ENCODE measurements around the gene MLN.

The MLN gene, protein sequence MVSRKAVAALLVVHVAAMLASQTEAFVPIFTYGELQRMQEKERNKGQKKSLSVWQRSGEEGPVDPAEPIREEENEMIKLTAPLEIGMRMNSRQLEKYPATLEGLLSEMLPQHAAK

DNA sequence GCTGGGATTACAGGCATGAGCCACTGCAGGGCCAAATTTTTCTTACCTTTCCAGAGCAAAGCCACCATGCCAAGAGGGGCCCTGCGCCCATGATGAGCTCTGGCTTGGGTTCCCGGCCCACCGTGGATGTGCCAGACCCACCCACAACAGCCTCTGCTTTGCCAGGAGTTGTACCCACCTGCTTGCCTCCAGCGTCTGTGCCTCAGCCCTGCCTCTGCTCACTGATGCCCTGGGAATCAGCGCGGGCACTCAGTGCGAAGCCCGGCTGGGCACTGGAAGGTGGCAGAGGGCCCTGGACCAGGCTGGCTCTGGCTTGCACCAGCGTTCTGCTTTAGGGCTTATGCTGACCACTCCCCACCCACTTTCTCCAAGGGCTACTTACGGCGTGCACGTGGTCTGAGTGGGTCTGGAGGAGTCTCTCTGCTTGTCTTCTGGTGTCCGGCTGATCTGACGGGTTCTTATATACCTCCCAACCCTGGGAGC lies at the start of gene MLN:
MLN (minus strand) TSS at position 433 of the 483 bp plus-strand sequence. CDS start 2,840 bp downstream, outside the sequence.
- no peaks in the 10 kb centered on the region for H4K20me1 ChIP-seq (ENCODE audit: control insufficient read depth, insufficient read depth, low read depth, low read length)
- no peak within 1 kb of the TSS for H3K27ac ChIP-seq (ENCODE audit: low read depth, low read length)
- H3F3A ChIP-seq (ENCODE audit: control insufficient read depth, insufficient read depth), result no peaks in the 10 kb centered on the region
- H3K79me2 ChIP-seq (ENCODE audit: control insufficient read depth, low read length), result no peaks in the 10 kb centered on the region
- no peaks in the 10 kb centered on the region for H3K9me3 ChIP-seq (ENCODE audit: control insufficient read depth, insufficient read depth, low read length)
- no peaks in the 10 kb centered on the region for H3K9me2 ChIP-seq (replicated peaks; ENCODE audit: control insufficient read depth, low read length)
- no peak within 1 kb of the TSS for H3K4me3 ChIP-seq (ENCODE audit: low read length)
- H3K36me3 ChIP-seq (ENCODE audit: control insufficient read depth, low read length), result no peaks in the 10 kb centered on the region
- H3K27me3 ChIP-seq (ENCODE audit: control insufficient read depth, low read length), result peaks cover 36% of the 10 kb centered on the region
- TF ChIP-seq, protein P1, sequence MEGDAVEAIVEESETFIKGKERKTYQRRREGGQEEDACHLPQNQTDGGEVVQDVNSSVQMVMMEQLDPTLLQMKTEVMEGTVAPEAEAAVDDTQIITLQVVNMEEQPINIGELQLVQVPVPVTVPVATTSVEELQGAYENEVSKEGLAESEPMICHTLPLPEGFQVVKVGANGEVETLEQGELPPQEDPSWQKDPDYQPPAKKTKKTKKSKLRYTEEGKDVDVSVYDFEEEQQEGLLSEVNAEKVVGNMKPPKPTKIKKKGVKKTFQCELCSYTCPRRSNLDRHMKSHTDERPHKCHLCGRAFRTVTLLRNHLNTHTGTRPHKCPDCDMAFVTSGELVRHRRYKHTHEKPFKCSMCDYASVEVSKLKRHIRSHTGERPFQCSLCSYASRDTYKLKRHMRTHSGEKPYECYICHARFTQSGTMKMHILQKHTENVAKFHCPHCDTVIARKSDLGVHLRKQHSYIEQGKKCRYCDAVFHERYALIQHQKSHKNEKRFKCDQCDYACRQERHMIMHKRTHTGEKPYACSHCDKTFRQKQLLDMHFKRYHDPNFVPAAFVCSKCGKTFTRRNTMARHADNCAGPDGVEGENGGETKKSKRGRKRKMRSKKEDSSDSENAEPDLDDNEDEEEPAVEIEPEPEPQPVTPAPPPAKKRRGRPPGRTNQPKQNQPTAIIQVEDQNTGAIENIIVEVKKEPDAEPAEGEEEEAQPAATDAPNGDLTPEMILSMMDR (IDR thresholded peaks at IDR 0.05; ENCODE audit: low read depth, low read length, poor library complexity, severe bottlenecking), result no peak
- no peak for TF ChIP-seq EZH2phosphoT487 (IDR thresholded peaks at IDR 0.05; ENCODE audit: borderline replicate concordance, low read length)
- no peaks in the 10 kb centered on the region for H3K4me1 ChIP-seq (ENCODE audit: control insufficient read depth, low read length)
- no peak within 1 kb of the TSS for H3K4me2 ChIP-seq (ENCODE audit: low read length)

DNA sequence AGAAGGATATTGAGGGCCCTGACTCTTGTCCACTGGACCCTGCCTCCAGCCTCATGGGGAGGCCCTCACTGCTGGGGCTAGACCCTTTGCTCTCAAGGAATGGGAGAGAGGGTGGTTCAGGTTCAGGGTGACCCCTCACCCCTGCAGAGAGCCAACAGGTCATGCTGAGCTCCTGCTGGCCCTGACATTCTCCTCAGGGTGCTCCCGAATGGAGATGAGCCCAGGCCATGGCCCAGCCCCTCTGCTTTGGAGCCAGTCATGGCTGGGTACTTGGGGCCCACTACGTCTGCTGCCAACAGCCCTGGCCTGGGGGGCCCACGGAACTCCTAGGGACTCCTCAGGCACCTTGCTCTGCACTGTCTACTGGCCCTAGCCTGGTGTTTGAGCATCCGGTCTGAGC lies 49.2 kb upstream of the MLN start:
- no peak overlapping the region for H3K4me3 ChIP-seq (ENCODE audit: low read length)
- H4K20me1 ChIP-seq (ENCODE audit: control insufficient read depth, insufficient read depth, low read depth, low read length), result 0 out of 2 replicates have a peak, but pooled peaks cover 6% of the 10 kb centered on the region
- peaks cover 26% of the 10 kb centered on the region for H3K27me3 ChIP-seq (ENCODE audit: control insufficient read depth, low read length)
- no peaks in the 10 kb centered on the region for H3K36me3 ChIP-seq (ENCODE audit: control insufficient read depth, low read length)
- H3K4me1 ChIP-seq (ENCODE audit: control insufficient read depth, low read length), result peaks cover 6% of the 10 kb centered on the region
- H3K9me3 ChIP-seq (ENCODE audit: control insufficient read depth, insufficient read depth, low read length), result no peaks in the 10 kb centered on the region
- no peak for TF ChIP-seq EZH2phosphoT487 (IDR thresholded peaks at IDR 0.05; ENCODE audit: borderline replicate concordance, low read length)
- TF ChIP-seq, protein P1 (IDR thresholded peaks at IDR 0.05; ENCODE audit: low read depth, low read length, poor library complexity, severe bottlenecking), result no peak
- no peaks in the 10 kb centered on the region for H3K79me2 ChIP-seq (ENCODE audit: control insufficient read depth, low read length)
- no peak overlapping the region for H3K4me2 ChIP-seq (ENCODE audit: low read length)
- H3K9me2 ChIP-seq (replicated peaks; ENCODE audit: control insufficient read depth, low read length), result no peaks in the 10 kb centered on the region
- H3K27ac ChIP-seq (ENCODE audit: low read depth, low read length), result no peak overlapping the region
- no peaks in the 10 kb centered on the region for H3F3A ChIP-seq (ENCODE audit: control insufficient read depth, insufficient read depth)

DNA sequence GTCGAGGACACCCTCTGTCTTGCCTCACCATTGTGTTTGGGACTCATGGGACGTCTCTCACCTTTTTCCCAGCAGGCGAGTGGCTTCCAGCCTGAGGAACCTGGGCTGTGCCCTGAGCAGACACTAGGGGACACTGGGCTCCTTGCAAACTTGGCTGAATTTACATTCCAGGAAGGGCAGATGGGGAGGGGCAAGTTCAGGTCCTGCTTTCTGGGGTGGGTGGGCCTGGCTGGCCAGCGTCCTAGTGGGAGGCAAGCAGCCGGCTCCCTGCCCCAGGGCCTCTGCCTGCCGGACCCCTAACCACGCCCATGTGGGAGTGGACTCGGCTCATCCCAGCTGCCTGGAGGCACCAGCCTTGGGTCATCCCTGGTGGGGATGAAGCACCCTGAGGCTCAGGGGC lies 48.2 kb upstream of the MLN start:
- Histone ChIP-seq H3K9me2 (replicated peaks; ENCODE audit: control insufficient read depth, low read length) (no peaks in the 10 kb centered on the region), H3F3A (ENCODE audit: control insufficient read depth, insufficient read depth) (no peaks in the 10 kb centered on the region), H3K9me3 (ENCODE audit: control insufficient read depth, insufficient read depth, low read length) (no peaks in the 10 kb centered on the region), H3K4me2 (ENCODE audit: low read length) (no peak overlapping the region), H3K79me2 (ENCODE audit: control insufficient read depth, low read length) (no peaks in the 10 kb centered on the region), H3K4me3 (ENCODE audit: low read length) (no peak overlapping the region), H4K20me1 (ENCODE audit: control insufficient read depth, insufficient read depth, low read depth, low read length) (0 out of 2 replicates have a peak, but pooled peaks cover 3% of the 10 kb centered on the region), H3K27me3 (ENCODE audit: control insufficient read depth, low read length) (peaks cover 17% of the 10 kb centered on the region), H3K36me3 (ENCODE audit: control insufficient read depth, low read length) (no peaks in the 10 kb centered on the region), H3K4me1 (ENCODE audit: control insufficient read depth, low read length) (peaks cover 5% of the 10 kb centered on the region), H3K27ac (ENCODE audit: low read depth, low read length) (no peak overlapping the region)
- no peak for TF ChIP-seq EZH2phosphoT487 (IDR thresholded peaks at IDR 0.05; ENCODE audit: borderline replicate concordance, low read length)
- TF ChIP-seq, protein P1 (IDR thresholded peaks at IDR 0.05; ENCODE audit: low read depth, low read length, poor library complexity, severe bottlenecking), result no peak
